Tibial artery (tissue), 4 donors: Measurements from ENCODE around the gene GFY.

Experiments
- DNase-seq, 2 donors: peaks; one replicate each; pipeline ENCODE4 v3.0.0-alpha.2; 2019
- H3K27ac ChIP-seq, 2 donors: fragments of 200-600 bp; sonication (generic) in 1 of 2; 1 replicate in 1 of 2; 2 replicates in 1 of 2; pipeline ENCODE4 v1.5.1; 2018 to 2019; ENCODE audit warnings: mild to moderate bottlenecking in 1 of 2
- H3K27me3 ChIP-seq, 2 donors: fragments of 200-600 bp; sonication (generic) in 1 of 2; one replicate each; pipeline versions ENCODE4 v1.5.1 to v1.6.0; 2016 to 2019
- H3K36me3 ChIP-seq, 3 donors: fragments of 200-600 bp; sonication (generic) in 2 of 3; one replicate each; pipeline ENCODE4 v1.5.1; 2016 to 2019; ENCODE audit warnings: mild to moderate bottlenecking in 2 of 3
- H3K4me1 ChIP-seq, 4 donors: fragments of 200-600 bp; sonication (generic) in 2 of 4; 1 replicate in 3 of 4; 2 replicates in 1 of 4; pipeline ENCODE4 v1.5.1; 2016 to 2019
- H3K4me3 ChIP-seq, 2 donors: fragments of 200-600 bp; sonication (generic) in 1 of 2; 1 replicate in 1 of 2; 2 replicates in 1 of 2; pipeline ENCODE4 v1.5.1; 2018 to 2019; ENCODE audit warnings: mild to moderate bottlenecking in 2 of 2
- H3K9me3 ChIP-seq, 3 donors: fragments of 200-600 bp; sonication (generic) in 1 of 3; one replicate each; pipeline ENCODE4 v1.5.1; 2016 to 2019
- CTCF ChIP-seq, 2 experiments: fragments of 200-600 bp in 1 of 2; fragments of 450-650 bp in 1 of 2; IDR thresholded peaks; one replicate each; pipeline ENCODE4 v1.5.1; 2017 to 2019; ENCODE audit warnings: antibody characterized with exemption in 2 of 2, mild to moderate bottlenecking in 1 of 2, moderate library complexity in 1 of 2
- intact Hi-C: fragments of 100-400 bp; cut with DNase I; formaldehyde crosslinking; loops from one replicate; pipeline ENCODE4 v1.15.0; 2023; ENCODE audit warnings: low total_unique reads

GFY gene

GRCh38 chr19:49415810-49416200, 9.4 kb upstream of the GFY start:
- Histone ChIP-seq H3K27ac (no peak overlapping the region), H3K9me3 (no peaks in the 10 kb centered on the region), H3K4me3 (no peak overlapping the region), H3K4me1 (peaks cover 0 to 5% (median 1%) of the 10 kb centered on the region in 4 donors), H3K36me3 (no peaks in the 10 kb centered on the region), H3K27me3 (peaks cover 0 to 86% of the 10 kb centered on the region in 2 donors)
- no peak for TF ChIP-seq CTCF (IDR thresholded peaks at IDR 0.05)
- no peak for DNase-seq
- intact Hi-C loops, result no loop called here

- peaks cover 0 to 91% of the 10 kb centered on the region in 2 donors for H3K27me3 ChIP-seq
- no peaks in the 10 kb centered on the region for H3K36me3 ChIP-seq
- no peak overlapping the region for H3K4me3 ChIP-seq
- H3K27ac ChIP-seq, result no peak overlapping the region
- intact Hi-C loops, result no loop called here
- no peak for DNase-seq
- no peaks in the 10 kb centered on the region for H3K9me3 ChIP-seq
- H3K4me1 ChIP-seq, result peaks cover 0 to 13% (median 8%) of the 10 kb centered on the region in 4 donors
- no peak for TF ChIP-seq CTCF (IDR thresholded peaks at IDR 0.05)
These were observed 8.1 kb upstream of the GFY start for GRCh38 chr19:49417088-49417487.

GRCh38 chr19:49418511-49418910, 6.7 kb upstream of the GFY start:
- no peak for TF ChIP-seq CTCF (IDR thresholded peaks at IDR 0.05)
- Histone ChIP-seq H3K27ac (no peak overlapping the region), H3K27me3 (peaks cover 4 to 97% of the 10 kb centered on the region in 2 donors), H3K36me3 (no peaks in the 10 kb centered on the region), H3K4me1 (peaks cover 0 to 28% (median 22%) of the 10 kb centered on the region in 4 donors), H3K9me3 (no peaks in the 10 kb centered on the region), H3K4me3 (no peak overlapping the region)
- DNase-seq, result no peak
- intact Hi-C loops, result no loop called here

- no peaks in the 10 kb centered on the region for H3K36me3 ChIP-seq
- intact Hi-C loops, result no loop called here
- TF ChIP-seq CTCF (IDR thresholded peaks at IDR 0.05), result no peak
- H3K9me3 ChIP-seq, result no peaks in the 10 kb centered on the region
- H3K27me3 ChIP-seq, result peaks cover 4 to 97% of the 10 kb centered on the region in 2 donors
- peaks cover 0 to 31% (median 23%) of the 10 kb centered on the region in 4 donors for H3K4me1 ChIP-seq
- H3K27ac ChIP-seq, result no peak overlapping the region
- no peak overlapping the region for H3K4me3 ChIP-seq
- no peak for DNase-seq
These were observed 6.0 kb upstream of the GFY start for GRCh38 chr19:49419173-49419572.

- intact Hi-C loops, result no loop called here
- Histone ChIP-seq H3K27ac (no peak overlapping the region), H3K9me3 (no peaks in the 10 kb centered on the region), H3K4me1 (peaks cover 0 to 31% (median 23%) of the 10 kb centered on the region in 4 donors), H3K4me3 (no peak overlapping the region), H3K27me3 (peaks cover 4 to 97% of the 10 kb centered on the region in 2 donors), H3K36me3 (no peaks in the 10 kb centered on the region)
- no peak for DNase-seq
- no peak for TF ChIP-seq CTCF (IDR thresholded peaks at IDR 0.05)
These were observed 5.0 kb upstream of the GFY start for GRCh38 chr19:49420227-49420626.
